GM19467 (cell line): Measurements from ENCODE around the gene RPS6KA2.

ENCODE experiments used
- ATAC-seq: cut with Tn5 transposase; IDR thresholded peaks from one replicate; pipeline ENCODE4 v1.9.1; 2021; ENCODE audit warnings: mild to moderate bottlenecking, moderate library complexity; ENCODE audit not compliant: unreplicated experiment

Gene RPS6KA2

GRCh38 chr6:166616261-166617238 lies 10.5 kb downstream of the RPS6KA2 start:
- no peak for ATAC-seq

- ATAC-seq, result no peak
These were observed 11.8 kb downstream of the RPS6KA2 start for GRCh38 chr6:166615059-166615770.

GRCh38 chr6:166614589-166614988 lies 12.5 kb downstream of the RPS6KA2 start:
- no peak for ATAC-seq

GRCh38 chr6:166614171-166614583 lies 12.9 kb downstream of the RPS6KA2 start:
- no peak for ATAC-seq

GRCh38 chr6:166613027-166613426 lies 14.0 kb downstream of the RPS6KA2 start:
- ATAC-seq, result no peak

GRCh38 chr6:166612471-166612881 lies 14.6 kb downstream of the RPS6KA2 start:
- ATAC-seq, result no peak

DNA sequence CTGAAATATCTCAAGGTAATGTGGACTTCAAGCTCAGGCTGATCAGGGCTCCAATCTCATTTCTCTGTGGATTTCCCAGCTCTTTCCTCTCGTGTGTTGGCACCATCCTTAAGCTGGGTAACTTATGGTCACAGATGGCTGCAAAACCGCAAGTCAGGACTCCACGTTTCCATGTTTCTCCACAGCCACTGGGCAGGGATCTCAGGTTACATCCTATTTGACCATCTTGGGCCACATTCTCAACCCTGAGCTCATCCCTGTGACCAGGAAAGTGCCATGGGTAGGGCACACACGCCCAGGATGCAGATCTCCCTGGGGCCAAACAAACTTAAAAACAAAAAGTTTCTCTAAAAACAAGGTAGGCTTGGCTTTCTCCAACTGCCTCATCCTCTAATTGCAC lies 15.4 kb downstream of the RPS6KA2 start:
- ATAC-seq, result no peak

GRCh38 chr6:166610069-166610468 lies 17.0 kb downstream of the RPS6KA2 start:
- no peak for ATAC-seq

GRCh38 chr6:166608774-166609173 lies 18.3 kb downstream of the RPS6KA2 start:
- ATAC-seq, result no peak

- no peak for ATAC-seq
These were observed 21.3 kb downstream of the RPS6KA2 start for GRCh38 chr6:166605752-166606151.

GRCh38 chr6:166604911-166605310 lies 22.1 kb downstream of the RPS6KA2 start:
- no peak for ATAC-seq

DNA sequence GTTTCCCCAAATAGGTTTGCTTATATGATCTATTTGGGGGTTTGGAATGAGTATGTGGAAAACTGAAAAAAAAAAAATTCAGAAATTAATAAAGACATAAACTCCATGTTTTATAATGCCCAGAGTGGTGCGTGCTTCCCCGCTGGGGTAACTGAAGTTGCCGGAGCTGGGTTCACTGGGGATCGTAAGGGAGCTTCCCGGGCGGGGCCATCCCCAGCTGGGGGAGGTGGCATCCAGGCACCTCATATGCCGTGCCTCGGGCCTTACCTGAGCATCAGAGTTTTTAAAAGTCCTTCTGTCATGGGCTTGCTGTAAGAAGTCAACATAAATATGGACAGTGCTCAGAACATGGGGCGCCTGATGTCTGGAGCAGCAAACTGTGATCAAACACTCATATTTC lies 22.7 kb downstream of the RPS6KA2 start:
- no peak for ATAC-seq

DNA sequence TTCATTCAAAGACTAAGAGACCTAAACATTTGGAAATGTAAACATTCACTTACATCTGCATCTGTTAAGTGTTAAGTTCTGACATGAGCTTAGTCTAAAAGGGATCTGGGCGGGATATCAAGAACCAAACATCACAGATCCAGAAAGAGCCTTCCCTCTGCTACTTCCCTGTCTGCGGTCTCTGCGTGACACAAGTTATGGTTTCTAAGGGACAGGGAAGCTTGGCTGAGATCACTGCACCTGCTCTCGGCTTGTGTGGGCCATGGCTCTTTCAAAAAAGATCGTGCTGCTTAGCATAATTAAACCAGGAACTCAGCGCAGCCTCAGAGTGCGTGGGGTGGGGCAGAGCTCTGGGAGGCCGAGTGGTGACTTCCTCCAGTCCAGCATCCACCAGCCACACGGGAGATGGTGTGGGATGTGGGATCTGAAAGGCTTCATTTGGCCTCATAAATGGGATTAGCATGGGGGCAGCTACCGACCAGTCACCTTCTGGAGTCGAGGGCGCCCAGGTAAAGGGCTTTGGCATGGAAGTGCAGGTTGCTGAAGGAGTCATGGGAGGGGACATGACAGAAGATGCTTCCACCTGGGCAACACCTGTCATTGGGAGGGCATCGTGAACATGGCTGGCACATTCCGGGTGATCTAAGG lies 23.9 kb downstream of the RPS6KA2 start:
- ATAC-seq, result no peak

DNA sequence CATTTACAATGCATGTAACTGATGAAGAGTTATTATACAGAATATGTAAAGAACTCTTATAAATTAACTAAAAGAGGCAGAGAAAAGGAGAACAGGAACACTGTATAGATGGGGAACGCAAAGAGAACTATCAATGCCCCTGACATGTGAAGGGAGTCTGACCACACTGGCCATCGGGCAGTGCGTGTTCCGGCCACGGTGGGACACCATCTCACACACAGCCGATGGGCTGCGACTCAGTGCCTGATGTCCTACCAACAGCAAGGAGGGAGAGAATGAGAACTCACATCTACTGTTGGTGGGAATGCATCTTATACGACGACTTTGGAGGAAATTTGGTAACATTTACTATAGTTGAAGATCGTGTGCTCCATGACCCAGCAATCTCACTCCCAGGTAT lies 25.1 kb downstream of the RPS6KA2 start:
- ATAC-seq, result no peak

GRCh38 chr6:166600931-166601330 lies 26.1 kb downstream of the RPS6KA2 start:
- ATAC-seq, result no peak

DNA sequence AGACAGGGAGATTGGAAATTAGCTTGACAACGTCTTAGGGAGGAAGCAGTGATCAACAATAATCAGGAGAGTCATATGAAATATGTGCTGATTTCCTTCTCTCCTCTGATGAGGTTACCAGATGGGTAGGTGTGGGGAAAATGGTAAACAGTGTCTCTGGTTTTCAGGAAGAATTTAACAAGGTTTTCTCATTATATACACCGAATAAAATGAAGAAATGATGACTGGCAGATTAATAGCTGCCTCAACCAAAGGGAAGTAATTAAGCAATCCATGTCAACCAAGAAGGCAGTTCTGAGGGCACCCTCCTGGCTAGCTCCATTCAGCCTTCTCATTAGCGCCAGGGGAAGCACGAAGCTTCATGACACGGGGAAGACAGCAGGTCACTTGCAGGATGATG lies 27.8 kb downstream of the RPS6KA2 start:
- ATAC-seq, result no peak

DNA sequence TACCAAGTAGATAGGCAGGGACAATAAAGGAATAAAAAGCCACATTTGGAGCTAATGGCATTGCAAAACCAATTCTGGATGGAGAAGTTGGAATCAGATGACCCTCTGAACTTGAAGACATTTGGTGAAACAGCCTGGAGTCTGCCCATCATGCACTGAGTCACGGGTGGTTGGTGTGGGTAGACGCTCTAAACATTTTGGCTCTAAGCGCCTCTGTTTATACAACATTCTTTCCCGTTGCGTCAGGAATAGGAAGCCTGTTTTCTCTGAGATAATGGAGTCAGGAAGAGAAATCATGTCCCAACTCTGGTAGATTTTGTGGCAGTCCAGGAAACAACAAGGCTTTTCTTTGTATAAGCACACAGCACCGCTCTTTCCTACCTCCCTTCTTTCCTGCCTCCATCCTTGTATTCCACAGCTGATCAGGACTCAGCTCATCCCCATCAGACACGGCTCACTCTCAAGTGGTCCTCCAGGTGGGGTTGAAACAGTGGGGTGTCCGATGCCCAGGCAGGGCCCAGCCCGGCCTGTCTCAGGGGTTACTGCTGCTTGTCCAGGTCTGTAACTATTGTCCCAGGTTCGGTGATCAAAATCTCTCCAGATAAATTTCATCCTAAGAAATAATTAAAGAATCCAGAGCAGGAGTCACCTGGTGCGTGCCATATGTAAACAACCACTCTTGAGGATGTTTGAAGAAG lies 28.5 kb downstream of the RPS6KA2 start:
- ATAC-seq, result no peak

DNA sequence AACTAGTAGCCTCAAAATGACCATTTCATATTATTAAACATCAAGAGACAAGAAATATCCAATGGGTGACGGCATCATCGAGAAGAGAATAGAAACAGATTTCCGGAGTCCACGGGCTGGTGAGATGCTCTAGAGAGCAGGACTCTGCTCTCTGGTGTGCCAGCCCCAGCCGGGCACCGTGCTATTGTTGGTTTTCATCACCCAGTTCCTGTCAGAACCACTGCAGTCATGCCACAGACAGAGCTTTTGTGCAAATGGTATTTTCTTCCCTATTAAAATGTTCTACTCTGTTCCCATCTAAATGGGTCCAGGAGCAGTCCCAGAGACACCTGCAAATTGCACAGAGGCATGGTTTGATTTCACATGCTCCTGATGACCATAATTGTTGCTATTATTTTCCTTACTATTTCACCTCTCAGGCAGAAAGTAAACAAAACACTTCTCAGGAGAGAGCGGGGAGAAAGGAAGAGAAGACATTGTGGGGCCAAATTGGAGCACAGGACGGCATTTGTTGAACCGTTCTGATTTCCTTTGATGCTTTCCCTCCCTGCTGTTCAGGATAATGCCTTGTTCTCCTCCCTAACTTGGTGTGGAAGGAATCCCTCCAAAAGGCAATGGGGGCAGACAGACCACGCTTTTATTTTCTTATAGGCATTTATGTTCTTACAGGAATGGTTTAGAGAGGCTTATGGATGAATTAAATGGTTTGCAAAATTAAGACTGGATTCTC lies 29.2 kb downstream of the RPS6KA2 start:
- no peak for ATAC-seq

DNA sequence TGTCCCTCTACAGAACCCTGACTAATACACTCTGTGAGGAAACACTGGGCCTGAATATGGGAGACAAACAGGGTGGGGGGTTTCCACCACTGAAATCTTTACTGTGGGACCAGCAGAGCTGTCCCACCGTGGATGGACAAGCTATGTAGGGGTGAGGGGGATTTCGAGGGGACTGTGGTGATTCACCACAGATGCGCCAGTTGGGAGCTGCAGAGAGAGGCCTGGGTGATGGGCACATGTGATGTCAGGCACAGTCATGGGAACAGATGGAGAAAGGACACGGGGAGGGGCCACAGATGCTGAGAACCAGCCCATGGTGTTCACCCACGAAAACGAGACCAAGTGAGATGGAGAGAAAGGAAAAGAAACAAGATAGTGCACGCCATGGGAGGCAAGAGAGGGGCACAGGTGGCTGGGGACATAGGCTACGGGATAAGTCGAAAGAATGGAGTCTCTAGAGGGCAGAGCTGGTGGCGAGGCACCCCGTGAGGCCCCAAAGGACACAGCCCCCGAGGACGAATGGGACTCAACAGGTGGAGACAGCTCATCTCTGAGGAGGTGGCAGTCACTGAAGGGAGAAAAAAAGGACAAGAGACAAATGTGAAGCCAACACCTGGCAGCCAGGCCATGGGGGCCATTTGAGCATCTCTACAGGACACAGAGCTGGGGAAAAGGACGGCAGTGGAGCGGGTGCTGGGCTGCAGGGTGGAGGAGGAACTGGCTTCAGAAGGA lies 30.1 kb downstream of the RPS6KA2 start:
- no peak for ATAC-seq

DNA sequence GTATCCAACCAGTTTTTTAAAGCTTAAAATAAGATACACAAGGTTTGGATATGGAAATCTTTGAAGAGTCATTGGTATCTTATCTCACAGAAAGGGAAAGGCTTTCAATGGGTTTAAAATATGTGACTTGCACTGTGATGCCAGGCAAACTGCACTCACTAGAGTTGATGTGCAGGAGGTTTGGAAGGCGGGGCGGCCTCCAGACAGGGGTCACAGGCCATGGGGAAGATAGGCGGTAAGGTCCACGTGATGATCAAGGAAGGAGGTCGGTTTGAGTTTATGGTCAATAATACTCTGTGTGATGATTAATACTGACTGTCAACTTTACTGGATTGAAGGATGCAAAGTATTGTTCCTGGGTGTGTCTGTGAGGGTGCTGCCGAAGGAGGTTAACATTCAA lies 31.1 kb downstream of the RPS6KA2 start:
- ATAC-seq, result no peak
